Left forelimb (tissue), 1 donor: ENCODE measurements around the gene FSTL1.

ENCODE experiments used
- DNase-seq: peaks from one replicate; pipeline ENCODE4 v3.0.0-alpha.2; 2018; ENCODE audit warnings: low spot score

Gene FSTL1

GRCh38 chr3:120353463-120353862, 97.3 kb downstream of the FSTL1 start:
- no peak for DNase-seq

- no peak for DNase-seq
Measured at GRCh38 chr3:120352017-120352416, 98.8 kb downstream of the FSTL1 start.

- DNase-seq: no peak
Measured at GRCh38 chr3:120350401-120350941, 100.3 kb downstream of the FSTL1 start.

GRCh38 chr3:120349855-120350125, 101.0 kb downstream of the FSTL1 start:
- DNase-seq: no peak

DNA sequence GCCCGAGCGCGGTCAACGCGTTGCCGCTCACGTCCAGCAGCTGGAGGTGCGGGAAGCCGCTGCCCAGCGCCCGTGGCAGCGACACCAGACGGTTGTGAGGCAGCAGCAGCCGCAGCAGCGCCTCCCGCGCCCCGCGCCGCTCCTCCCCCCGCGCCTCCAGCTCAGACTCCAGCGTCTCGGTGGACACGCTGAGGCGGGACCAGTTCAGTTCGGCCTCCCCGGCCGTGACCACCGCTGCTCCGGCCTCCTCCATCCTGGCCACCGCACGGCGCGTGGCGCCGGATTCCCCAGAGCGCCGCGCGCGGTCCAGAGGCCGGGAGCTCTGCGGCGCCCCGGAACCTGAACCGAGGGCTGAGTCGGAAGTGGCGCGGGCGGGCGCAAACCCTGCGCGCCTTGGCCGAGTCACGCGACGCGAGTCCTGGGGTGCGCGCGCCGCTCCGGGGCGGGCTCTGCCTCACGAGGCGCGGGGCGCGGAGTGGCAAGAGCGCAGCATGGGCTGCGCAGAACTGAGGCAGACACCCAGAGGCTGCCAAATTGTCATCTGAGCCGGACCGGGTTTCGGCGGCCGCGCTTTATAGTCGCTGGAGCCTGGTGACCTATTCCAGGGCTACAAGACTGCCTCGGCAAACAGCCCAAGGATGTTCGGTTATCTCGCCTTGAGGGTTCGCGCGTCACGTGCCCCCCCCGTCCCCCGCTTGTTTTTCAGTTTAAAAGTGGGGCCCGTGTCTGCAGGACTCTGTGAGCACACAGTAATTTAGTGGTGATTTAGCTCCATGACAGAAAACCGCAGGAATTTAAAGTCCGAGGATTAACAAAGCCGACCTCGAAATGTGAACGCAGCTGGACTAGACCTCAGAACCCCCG, 101.6 kb downstream of the FSTL1 start, which contains the start of gene LRRC58:
Gene LRRC58 (minus strand): TSS at position 364 of the 864 bp plus-strand sequence. CDS start 111 bp downstream, at position 253.
- DNase-seq: peak; percentile 94

DNA sequence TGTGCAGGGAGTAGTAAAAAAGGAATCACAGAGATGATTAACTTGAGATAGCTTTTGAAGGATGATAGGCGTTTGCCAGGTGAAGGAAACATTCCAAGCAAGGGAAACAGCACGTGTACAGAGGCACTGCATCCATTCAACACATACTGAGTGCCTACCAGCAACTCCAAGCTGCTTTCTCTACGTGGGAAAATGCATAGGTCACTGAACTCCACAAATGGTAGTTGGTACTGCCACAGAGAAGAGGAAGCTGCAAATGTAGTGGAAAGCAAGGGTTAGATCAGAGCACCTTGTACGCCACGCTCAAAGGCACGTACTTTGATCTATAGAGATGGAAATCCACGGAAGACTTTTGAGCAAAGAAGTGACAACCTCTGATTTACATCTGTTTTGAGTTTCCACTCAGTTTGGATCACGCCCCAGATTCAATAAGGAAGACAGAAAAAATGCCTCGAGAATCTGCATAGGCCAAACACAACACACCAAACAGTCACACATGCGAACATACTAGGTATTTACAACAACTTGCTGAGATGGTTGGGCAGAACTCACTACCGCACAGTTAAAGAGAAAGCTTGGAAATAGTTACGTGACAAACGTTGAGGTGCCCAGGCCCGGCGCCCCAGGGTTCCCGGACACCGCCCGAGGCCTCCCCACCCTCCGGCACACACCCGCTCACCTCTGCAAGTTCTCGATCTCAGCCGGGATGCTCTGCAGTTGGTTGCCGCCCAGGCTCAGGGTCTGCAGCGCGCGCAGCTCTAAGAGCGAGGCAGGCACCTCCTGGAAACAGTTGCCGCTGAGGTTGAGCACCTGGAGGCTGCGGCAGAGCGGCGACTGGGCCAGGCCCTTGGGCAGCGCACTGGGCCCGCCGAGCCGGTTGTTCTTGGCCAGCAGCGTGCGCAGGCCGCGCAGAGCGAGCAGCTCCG, 102.5 kb downstream of the FSTL1 start:
- DNase-seq: no peak

GRCh38 chr3:120344349-120344748, 106.4 kb downstream of the FSTL1 start:
- no peak for DNase-seq
